D721Med (cell line): ENCODE measurements around the gene SCAMP5.

ENCODE experiments used
- DNase-seq: peaks from one replicate; pipeline ENCODE4 v3.0.0; 2011; ENCODE audit warnings: low spot score; ENCODE audit not compliant: insufficient read length
- FAIRE-seq: peaks from 2 replicates; lab custom pipeline; 2011; peaks lifted over from hg19 to GRCh38; lab: Jason Lieb, UNC
- CTCF ChIP-seq: IDR thresholded peaks from 2 replicates; pipeline ENCODE4 v1.5.1; 2012; ENCODE audit warnings: mild to moderate bottlenecking, control low read depth; ENCODE audit not compliant: insufficient read depth; ENCODE audit errors: missing control alignments

SCAMP5 gene

GRCh38 chr15:75043509-75044257 lies 48.3 kb downstream of the SCAMP5 start:
- FAIRE-seq = no peak
- TF ChIP-seq CTCF = no peak
- no peak for DNase-seq

- FAIRE-seq (no peak), DNase-seq (no peak)
- TF ChIP-seq CTCF = no peak
Observed at GRCh38 chr15:75044258-75044878, 49.0 kb downstream of the SCAMP5 start.

GRCh38 chr15:75045332-75046015 lies 50.1 kb downstream of the SCAMP5 start:
- FAIRE-seq (no peak), DNase-seq (no peak)
- no peak for TF ChIP-seq CTCF

GRCh38 chr15:75048394-75048793 lies 53.0 kb downstream of the SCAMP5 start:
- no peak for TF ChIP-seq CTCF
- DNase-seq = no peak
- no peak for FAIRE-seq

GRCh38 chr15:75049392-75049791 lies 54.0 kb downstream of the SCAMP5 start:
- no peak for DNase-seq
- FAIRE-seq = no peak
- no peak for TF ChIP-seq CTCF

GRCh38 chr15:75050283-75050682 lies 54.9 kb downstream of the SCAMP5 start:
- no peak for FAIRE-seq
- TF ChIP-seq CTCF = no peak
- DNase-seq = no peak

GRCh38 chr15:75051191-75051608 lies 55.8 kb downstream of the SCAMP5 start:
- no peak for TF ChIP-seq CTCF
- DNase-seq = no peak
- FAIRE-seq = no peak
